NCI-H146 (cell line): ENCODE results near the gene LIN54.
"Not testable (repeated sequence)": the region's sequence is repeated elsewhere in the genome, so short reads cannot be mapped to it uniquely, and the experiment has no call there.

Experiments
- DNase-seq: peaks from one replicate; lab custom pipeline; 2025; lab: John Stamatoyannopoulos, UW

Gene LIN54

DNA sequence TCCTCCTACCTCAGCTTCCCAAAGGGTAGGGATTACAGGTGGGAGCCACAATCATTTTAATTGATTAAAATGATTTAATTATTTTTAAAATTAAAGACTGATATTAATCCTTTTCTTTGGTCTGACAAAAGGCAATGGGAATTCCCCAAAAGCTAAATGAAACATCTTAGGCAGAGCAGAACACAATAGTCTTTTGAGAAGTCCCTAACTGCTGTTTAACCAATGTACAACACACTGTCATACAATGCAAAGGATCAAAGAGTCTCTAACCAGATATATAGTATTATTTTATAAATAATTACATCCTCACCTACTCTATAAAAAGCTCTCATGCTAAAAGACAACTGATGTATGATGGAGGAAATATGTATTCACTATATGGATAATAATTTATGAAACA, 63.1 kb downstream of the LIN54 start:
- no peak for DNase-seq

DNA sequence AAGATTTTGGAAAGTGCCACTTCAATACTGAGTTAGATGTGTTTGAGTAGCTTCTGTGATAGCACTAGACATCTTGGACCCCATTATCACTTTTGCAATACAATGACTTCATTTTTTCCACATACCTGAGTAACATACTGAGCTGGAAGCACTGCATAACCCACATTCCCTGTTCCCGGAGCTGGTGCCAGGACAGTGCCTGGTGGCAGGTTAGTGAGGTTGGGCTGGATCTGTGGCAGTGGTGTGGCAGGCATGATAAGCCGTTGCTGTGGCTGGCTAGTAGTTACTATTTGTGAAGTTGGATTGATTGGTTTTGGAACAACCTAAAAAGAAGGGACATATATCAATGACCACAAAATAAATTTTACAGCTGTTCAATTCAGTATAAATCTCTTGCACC, 71.2 kb downstream of the LIN54 start:
- no peak for DNase-seq

DNA sequence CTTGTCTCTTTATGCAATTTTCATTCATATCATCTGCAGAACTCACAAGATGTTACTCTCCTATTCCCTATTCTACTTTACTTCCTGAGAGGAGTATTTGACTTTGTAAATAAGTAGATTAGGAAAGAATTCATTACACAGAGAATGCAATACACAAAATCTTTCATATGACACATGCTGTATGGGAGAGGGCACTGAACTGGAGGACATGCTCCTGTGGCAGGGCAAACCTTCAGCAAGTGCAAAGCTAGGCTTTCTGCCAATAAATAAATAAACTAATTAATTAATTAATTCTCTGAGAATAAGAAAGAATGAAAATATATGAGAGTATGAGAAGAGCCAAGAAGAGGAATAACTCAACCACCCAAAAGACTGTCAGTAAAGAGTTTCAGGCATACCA, 76.2 kb downstream of the LIN54 start:
- no peak for DNase-seq

DNA sequence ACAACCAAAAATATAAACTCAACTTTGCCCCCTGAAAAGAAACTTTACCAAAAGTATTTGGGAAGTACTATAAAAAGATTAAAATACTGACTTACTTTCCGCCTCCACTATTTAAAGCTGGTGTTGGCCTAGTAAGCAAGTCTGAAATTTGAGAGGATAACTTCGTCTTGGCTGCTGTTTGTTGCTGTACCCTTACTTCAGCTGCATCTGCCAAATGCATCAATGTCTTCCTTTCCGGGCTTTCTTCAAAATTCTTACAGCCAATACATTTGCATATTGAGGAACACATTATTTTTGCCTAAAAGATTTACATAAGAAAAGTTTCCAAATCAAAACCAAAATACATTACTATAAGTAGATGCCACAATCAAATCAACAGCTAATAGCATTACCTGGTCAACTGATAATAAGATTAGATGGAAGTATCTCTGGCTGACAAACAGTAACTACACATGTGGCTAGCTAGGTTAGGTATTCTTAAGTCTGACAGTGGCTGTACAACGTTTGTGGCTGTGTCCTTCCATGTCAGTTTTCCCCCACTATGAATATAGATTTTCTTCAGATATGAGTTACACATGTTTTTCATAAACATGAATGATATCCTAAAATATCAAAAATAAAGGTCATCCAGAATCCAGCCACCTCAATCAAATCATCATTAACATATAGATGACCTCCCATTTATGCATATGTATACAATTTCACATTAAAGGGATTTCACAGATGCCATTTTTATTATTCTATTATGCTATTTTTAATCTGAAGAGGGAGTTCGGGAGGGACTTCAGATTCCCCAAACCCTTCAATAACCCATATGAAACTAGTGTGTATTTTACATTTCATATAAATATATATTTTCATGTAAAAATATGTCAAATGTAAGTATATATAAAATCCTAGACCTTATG, 79.5 kb downstream of the LIN54 start:
- no peak for DNase-seq

DNA sequence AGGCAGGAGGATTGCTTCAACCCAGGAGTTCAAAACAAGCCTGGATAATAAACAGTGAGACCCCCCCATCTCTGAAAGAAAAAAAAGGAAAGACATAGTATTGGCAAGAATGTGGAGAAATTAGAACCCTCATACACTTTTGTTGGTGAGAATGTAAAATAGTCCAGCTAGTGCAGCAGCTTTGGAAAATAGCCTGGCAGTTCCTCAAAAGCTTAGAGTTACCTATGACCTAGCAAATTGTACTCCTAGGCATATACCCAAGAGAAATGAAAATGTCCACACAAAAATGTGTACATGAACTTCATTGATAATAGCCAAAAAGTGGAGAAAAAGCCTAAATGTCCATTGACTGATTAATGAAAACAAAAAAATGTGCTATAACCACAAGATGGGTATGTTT, 88.8 kb downstream of the LIN54 start:
- no peak for DNase-seq

DNA sequence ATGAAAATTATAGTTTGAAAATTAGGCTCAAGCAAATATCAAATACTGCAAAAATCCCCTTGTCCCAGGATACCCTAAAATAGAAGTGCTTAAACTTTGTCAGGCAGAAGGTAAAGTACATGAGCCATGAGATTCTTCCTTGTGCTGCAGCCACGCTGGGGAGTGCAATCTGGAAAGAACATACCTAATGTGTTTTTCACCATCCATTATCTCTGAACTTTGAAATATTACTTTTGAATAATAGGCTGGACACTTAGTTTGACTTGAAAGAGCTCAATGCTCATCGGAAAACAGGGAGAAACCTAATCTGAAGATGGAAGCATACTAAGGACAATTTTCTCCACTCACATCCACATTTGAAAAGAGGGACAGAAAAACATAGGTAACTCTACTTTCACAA, 91.2 kb downstream of the LIN54 start:
- DNase-seq = no peak

DNA sequence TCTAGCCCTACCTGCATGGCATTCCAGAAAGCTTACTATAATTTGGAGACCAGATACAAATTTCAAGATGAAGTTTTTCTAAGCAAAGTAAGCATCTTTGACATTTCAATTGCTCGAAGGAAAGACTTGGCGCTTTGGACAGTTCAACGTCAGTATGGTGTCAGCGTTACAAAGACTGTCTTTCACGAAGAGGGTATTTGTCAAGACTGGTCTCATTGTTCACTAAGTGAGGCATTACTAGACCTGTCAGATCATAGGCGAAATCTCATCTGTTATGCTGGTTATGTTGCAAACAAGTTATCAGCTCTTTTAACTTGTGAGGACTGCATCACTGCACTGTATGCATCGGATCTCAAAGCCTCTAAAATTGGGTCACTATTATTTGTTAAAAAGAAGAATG, 92.5 kb downstream of the LIN54 start:
- no peak for DNase-seq

DNA sequence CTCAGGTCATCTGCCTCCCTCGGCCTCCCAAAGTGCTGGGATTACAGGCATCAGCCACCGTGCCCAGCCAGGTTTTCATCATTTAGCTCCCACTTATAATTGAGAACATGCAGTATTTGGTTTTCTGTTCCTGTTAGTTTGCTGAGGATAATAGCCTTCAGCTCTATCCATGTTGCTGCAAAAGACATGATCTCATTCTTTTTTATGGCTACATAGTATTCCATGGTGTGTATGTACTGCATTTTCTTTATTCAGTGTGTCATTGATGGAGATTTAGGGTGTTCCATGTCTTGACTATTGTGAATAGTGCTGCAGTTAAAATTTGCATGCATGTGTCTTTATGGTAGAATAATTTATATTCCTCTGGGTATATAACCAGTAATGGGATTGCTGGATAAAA, 96.7 kb downstream of the LIN54 start:
- DNase-seq = not testable (repeated sequence)

DNA sequence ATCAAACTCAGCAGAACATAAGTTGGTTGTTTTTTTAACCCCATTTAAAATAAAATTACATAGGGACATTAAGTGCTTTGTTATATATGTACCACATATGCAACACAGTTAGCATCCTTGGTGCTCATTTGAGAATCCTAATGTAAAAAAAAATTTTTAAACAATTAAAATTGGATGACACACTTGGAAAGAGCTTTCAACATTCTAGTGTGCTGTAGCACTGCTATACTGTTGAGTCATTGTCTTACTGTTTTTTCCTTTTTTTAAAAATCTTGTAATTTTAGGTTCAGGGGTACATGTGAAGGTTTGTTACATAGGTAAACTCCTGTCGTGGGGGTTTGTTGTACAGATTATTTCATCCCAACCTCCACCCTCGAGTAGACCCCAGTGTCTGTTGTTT, 97.3 kb downstream of the LIN54 start:
- no peak for DNase-seq

DNA sequence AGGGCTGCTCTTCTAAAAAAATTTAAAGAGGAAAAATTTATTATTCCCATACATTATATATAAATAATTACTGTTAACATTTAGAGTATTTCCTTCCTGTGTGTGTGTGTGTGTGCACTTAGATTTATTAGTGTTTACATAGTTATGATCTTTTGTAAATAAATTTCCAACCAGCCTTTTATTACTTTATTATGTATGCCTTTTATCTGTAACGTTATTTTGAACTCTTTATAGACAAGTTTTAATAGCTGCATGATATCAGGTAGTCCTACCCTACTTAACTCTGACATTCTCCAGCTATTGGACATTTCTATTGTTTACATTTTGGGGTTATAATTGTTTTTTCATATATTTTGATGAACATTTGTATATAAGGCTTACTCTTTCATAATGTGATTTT, 101.3 kb downstream of the LIN54 start:
- DNase-seq = no peak

DNA sequence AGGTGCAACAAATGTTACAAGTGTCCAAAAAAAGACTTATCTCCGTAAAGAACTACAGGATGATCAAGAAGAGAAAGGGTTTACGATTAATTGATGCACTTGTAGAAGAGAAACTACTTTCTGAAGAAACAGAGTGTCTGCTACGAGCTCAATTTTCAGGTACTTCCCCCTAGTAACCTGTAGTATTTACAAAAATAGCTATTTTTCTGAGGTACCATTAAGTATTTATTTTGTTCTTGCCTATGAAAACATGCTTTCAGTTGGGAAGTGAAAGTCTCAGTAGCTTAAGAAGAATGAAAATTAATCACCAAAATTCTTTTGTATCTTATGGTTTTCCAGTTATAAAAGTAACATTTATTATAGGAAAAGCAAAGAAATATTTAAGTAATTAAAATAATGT, 104.2 kb downstream of the LIN54 start:
- no peak for DNase-seq

DNA sequence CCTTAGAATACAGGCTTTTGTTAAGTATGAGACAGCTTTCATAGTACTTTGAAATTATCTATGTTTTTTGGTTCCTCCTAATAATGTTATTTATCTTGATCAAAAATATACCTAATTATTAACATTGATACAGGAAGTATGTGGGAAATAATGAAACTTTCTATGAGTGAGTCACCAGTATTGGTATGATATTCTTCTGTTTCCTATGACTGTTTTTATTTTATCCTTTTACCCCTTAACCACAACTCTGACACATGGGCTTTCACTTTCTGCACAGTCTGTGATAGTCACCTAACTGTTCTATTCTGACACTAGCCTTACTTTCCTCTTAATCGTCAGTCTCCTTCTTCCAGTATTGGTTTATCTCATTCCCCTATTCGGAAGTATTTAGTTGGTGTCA, 105.4 kb downstream of the LIN54 start:
- DNase-seq = no peak

DNA sequence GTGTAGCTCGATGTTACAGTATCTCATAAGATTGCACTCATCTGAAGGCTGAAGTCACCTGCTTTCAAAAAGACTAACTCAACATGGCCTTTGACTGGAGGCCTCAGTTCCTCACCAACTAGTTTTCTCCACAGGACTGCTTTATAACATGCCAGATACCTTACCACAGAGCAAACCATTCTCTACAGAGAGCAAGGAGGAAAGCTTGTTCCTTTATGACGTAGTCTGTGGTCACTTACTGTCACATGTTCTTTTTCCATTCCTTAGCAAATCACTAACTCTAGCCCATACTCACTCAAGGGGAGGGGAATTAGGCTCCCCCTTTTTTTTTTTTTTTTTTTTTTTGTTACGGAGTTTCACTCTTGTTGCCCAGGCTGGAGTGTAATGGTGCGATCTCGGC, 106.9 kb downstream of the LIN54 start:
- no peak for DNase-seq

DNA sequence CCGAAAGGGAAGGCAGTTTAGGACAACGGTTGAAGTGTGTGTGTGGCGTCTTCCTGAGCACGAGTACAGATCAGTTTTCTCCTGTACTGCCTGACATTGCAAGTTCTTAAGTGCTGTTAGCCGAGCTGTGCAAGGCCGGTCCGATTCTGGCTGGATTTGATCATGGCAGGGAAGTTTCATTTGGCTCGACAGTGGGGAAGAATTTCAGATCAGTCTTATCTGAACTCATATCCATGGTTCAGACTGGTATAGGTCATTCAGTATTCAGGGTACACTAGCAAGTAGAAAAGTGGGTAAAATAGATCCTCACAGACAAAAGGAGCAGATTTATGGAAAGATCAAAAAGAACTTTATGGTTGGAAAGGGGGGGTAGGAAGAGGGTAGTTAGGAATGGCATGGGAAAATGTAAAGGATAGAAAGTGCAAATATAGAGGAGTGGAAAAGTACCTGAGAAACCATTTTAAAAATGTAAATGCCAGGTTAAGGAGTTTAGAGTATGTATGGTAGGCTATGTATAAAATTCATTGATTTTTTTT, 109.4 kb downstream of the LIN54 start:
- DNase-seq = no peak

DNA sequence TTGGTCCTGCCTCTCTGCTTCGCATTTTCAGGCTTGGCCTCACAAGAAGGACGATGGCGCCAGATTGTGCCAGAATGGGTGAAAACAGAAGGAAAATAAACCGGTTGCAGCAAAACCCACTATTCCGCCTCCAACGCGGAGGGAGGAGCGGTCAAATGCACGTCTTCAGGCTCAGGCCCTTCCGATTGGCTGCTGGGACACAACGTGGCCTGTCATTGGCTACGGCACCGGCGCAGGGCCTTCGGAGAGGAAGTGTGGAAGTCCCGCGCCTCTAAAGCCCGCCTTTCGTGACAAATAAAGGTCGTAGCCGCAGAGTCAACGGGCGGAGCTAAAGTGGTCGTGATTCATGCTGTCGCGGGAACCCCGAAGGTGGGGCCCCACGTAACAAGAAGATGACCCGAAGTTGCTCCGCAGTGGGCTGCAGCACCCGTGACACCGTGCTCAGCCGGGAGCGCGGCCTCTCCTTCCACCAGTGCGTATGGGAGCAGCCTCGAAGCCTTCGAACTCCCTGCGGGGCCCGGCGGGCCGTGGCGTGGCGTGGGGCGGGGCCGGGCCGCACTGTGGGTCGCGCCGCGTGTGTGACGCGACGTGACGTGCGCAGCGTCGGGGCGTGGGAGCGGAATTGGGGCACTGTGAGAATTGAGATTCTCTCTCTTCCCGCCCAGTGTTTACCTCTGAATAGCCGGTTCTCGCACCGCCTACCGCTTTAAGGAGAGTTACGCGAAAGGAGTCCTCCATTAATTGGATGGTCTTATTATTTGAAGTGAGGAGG, 110.0 kb downstream of the LIN54 start, which contains the start of gene THAP9:
TSS of gene THAP9 (plus strand) at position 325 of the 772 bp plus-strand sequence. CDS start at position 393, 68 bp downstream.
- peak; percentile 89 for DNase-seq

DNA sequence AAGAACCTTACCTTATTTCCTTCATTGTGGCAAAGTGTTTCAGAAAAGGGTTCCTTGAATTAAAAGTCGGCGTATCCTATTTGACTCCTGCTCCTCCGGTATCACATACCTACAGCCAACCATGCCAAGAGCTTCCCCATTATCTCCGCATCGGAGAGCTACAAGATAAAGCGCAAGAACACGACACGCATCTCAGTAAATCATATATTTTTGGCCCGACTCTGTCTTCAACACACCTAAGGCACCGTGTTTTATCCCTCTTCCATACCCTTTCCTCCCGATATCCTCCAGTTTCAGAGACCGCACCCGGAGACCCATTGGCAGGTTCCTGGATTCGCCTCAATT, 110.6 kb downstream of the LIN54 start:
- peak; percentile 26 for DNase-seq

DNA sequence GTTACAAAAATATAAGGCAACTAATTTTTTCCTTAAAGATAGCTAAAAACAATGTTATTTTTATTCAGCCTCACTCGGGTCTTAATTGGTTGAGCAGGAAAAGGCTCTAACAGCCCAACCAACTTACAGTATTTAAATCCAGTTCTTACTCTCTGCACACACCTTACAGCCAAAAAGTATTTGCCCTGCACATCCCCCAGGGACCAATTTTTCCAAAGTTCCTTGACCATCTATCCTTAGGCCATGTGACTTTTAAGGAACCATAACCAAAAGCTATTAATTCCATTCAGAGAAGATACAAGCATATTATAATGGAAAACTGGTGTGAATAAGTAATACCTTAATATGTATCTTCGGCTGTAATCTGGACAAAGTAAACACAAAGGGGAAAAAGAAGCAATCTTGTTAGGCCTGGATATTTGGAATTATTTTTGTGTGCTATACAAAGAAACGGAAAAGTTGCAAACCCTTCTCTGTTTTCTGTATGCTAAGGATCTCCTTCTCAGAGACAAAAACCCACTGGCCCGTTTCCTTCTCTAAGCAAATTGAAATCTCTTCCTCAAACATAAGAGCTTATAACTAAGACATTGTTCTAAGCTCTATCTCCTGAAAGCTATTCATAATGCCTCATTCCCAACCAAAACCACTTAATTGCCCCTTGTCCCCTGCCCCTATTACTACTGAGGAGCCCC, 111.1 kb downstream of the LIN54 start:
- DNase-seq = no peak

DNA sequence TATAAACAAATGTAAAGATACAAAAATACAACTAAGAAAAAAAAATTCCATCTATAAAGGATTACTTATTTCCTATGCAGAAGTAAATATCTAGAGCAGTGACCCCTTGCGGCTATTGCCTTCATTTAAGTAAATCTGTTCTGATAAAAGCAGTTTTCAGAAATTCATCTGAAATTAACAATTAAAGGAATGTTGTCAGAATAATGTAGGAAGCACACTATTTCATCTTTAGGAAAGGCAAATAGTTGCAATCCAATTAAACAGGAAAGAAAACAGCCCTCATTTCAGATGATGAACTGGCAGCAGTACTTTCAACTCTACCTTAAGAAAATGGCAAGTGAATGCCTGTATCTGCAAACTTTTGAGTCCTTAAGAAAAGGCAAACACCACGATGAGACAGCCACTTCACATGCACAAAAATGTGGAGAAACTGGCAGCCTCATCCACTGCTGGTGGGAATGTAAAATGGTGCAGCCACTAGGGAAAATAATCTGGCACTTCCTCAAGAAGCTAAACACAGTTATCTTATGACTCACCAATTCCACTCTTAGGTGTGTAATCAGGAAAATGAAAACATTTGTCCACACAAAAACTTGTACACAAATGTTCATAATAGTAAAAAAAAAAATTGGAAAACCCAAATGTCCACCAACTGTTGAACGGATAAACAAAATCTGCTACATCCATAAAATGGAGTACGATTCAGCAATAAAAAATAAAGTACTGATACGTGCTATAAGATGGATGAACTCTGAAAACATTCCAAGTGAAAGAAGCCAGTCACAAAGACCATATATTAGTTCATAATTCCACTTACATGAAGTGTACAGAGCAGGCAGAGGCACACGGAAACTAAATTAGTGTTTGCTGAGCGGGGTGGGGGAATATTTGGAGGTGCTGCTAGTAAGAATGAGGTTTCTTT, 112.0 kb downstream of the LIN54 start:
- no peak for DNase-seq

DNA sequence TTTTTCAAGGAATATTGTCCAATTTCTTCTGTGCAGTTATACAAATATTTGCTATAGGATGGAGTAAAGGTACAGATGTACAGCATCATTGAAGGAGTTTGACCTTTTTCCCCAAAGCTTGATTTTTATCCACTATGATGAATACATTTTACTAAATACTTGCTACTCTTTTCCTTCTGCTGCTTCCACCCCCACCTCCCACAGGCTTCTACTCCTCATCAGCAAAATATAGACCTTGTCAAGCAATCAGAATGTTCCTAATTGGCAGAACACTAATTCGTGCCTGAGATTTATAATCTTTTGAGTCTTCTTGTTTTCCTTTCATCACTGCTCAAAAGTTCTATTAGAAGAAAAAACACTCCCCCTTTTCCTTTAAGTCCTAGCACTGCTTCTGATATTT, 113.9 kb downstream of the LIN54 start:
- no peak for DNase-seq

DNA sequence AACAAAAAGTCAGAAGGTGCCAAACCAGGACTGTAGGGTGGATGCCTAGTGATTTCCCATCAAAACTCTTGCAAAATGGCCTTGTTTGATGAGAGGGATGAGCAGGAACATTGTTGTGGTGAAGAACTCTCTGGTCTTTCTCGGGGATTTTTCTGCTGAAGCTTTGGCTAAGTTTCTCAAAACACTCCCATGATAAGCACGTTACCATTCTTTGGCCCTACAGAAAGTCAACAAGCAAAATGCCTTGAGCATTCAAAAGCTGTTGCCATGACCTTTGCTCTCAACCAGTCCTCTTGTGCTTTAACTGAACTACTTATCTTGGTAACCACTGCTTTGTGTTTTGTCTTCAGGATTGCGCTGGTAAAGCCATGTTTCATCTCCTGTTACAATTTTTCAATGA, 116.7 kb downstream of the LIN54 start:
- no peak for DNase-seq

DNA sequence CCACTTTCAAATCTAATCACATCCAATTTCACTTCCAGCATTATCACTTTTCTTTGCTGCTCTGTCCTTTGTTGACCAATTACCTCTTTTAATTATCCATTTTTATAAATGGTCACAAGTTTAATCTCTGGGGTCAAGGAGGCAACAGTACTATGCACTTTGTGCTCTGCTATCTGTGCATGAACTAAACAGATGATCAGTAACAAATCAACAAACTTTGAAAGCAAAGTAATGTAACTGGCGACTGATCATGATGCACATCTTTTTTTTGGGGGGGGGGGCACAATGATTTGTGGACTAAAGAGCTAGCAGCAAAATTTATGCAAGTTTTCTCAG, 118.2 kb downstream of the LIN54 start:
- DNase-seq = no peak
